NB4 (cell line): ENCODE results near the gene ZP3.
"Not testable (repeated sequence)": the region's sequence is repeated elsewhere in the genome, so short reads cannot be mapped to it uniquely, and the experiment has no call there.

Experiments used
- MAX ChIP-seq: IDR thresholded peaks from 2 replicates; pipeline ENCODE4 v1.6.1; 2011; ENCODE audit warnings: low read depth, low read length
- POLR2A ChIP-seq: IDR thresholded peaks from 2 replicates; pipeline ENCODE4 v1.6.1; 2011; ENCODE audit warnings: mild to moderate bottlenecking; ENCODE audit not compliant: insufficient read length; ENCODE audit errors: extremely low read depth

- TF ChIP-seq MAX, POLR2A: not testable (repeated sequence)
These were observed 29.2 kb upstream of the ZP3 start for GRCh38 chr7:76395605-76395964.
